OCI-LY1 (cell line): ENCODE results near the gene CEP20.

Experiments
- H2AFZ ChIP-seq: fragments of 200-600 bp; sonication (generic), shearing (Covaris generic); 2 replicates; pipeline ENCODE4 v1.6.0; 2014; ENCODE audit warnings: antibody characterized with exemption, mild to moderate bottlenecking, low read length
- H3F3A ChIP-seq: fragments of 200-600 bp; sonication (generic), shearing (Covaris generic); 2 replicates; pipeline ENCODE4 v1.6.0; 2014; ENCODE audit warnings: mild to moderate bottlenecking, antibody characterized with exemption, low read length, moderate library complexity; ENCODE audit not compliant: insufficient read depth
- H3K27ac ChIP-seq: fragments of 200-600 bp; sonication (generic); 2 replicates; pipeline ENCODE4 v1.5.1; 2014; ENCODE audit warnings: low read length, mixed run types, mild to moderate bottlenecking, low read depth; ENCODE audit not compliant: poor library complexity, severe bottlenecking
- H3K27me3 ChIP-seq: fragments of 200-600 bp; sonication (generic); 2 replicates; pipeline ENCODE4 v1.6.0; 2014; ENCODE audit warnings: antibody characterized with exemption, mild to moderate bottlenecking, low read length, moderate library complexity; ENCODE audit not compliant: insufficient read depth
- H3K36me3 ChIP-seq: fragments of 200-600 bp; sonication (generic); 2 replicates; pipeline ENCODE4 v1.6.1; 2014; ENCODE audit warnings: mild to moderate bottlenecking, antibody characterized with exemption, low read length, moderate library complexity, mixed read lengths; ENCODE audit not compliant: insufficient read depth
- H3K4me1 ChIP-seq: fragments of 200-600 bp; sonication (generic); 2 replicates; pipeline ENCODE4 v1.5.1; 2014; ENCODE audit warnings: mild to moderate bottlenecking, low read length, moderate library complexity; ENCODE audit not compliant: insufficient read depth, severe bottlenecking
- H3K4me2 ChIP-seq: fragments of 200-600 bp; sonication (generic), shearing (Covaris generic); 2 replicates; pipeline ENCODE4 v1.6.1; 2014; ENCODE audit warnings: low read length
- H3K4me3 ChIP-seq: fragments of 200-600 bp; sonication (generic); 2 replicates; pipeline ENCODE4 v1.5.1; 2014; ENCODE audit warnings: low read length, low read depth, mild to moderate bottlenecking, mixed read lengths; ENCODE audit not compliant: poor library complexity, severe bottlenecking
- H3K79me2 ChIP-seq: fragments of 200-600 bp; shearing (Covaris generic); 2 replicates; pipeline ENCODE4 v1.6.1; 2016; ENCODE audit warnings: mixed run types, low read length, mixed read lengths; ENCODE audit not compliant: insufficient read depth
- H3K9ac ChIP-seq: fragments of 200-600 bp; sonication (generic), shearing (Covaris generic); 2 replicates; pipeline ENCODE4 v1.6.1; 2014; ENCODE audit warnings: mild to moderate bottlenecking, low read length, mixed read lengths
- H3K9me2 ChIP-seq: fragments of 200-600 bp; sonication (generic), shearing (Covaris generic); 2 replicates; pipeline ENCODE4 v1.6.1; 2014; ENCODE audit warnings: low read depth, mild to moderate bottlenecking, low read length, mixed read lengths
- H3K9me3 ChIP-seq: fragments of 200-600 bp; shearing (Covaris generic); 2 replicates; pipeline ENCODE4 v1.6.1; 2014; ENCODE audit warnings: low read length, mixed read lengths
- H4K20me1 ChIP-seq: fragments of 200-600 bp; sonication (generic), shearing (Covaris generic); 2 replicates; pipeline ENCODE4 v1.6.0; 2016; ENCODE audit warnings: mild to moderate bottlenecking, low read length; ENCODE audit not compliant: insufficient read depth
- EZH2 ChIP-seq: fragments of 200-600 bp; sonication (generic), shearing (Covaris generic); IDR thresholded peaks from 2 replicates; pipeline ENCODE4 v1.8.0; 2017; ENCODE audit warnings: borderline replicate concordance, mixed run types, mild to moderate bottlenecking, antibody characterized with exemption, low read length, moderate library complexity, mixed read lengths
- TF ChIP-seq, protein P1 (sequence below): fragments of 200-600 bp; sonication (generic), shearing (Covaris generic); IDR thresholded peaks from 2 replicates; pipeline ENCODE4 v1.5.1; 2017; ENCODE audit warnings: mild to moderate bottlenecking, antibody characterized with exemption, low read length, moderate library complexity, mixed read lengths

Gene CEP20

DNA sequence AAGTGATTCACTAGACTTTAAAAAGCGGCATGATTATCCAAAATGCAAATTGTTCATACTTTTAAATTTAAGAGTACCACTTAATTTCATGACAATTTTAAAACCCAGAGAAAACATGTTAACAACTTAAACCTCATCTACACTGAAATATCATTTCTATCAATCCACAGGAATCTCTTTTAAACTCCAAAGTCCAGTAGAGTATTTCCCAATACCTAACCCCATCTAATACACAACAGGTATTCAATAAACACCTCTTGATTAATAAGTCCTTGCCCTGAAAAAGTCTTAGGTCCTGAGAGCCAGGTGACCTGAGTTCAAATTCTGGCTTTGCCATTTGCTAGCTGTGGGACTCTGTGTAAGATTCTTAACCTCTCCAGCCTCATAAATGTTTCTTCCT lies 14.7 kb downstream of the CEP20 start:
- Histone ChIP-seq H3K9me3 (no peaks in the 10 kb centered on the region), H2AFZ (no peak overlapping the region), H3K27me3 (no peaks in the 10 kb centered on the region), H3K4me3 (no peak overlapping the region), H3K4me2 (no peak overlapping the region), H3K9me2 (no peaks in the 10 kb centered on the region), H3K36me3 (peaks cover 59% of the 10 kb centered on the region), H3K79me2 (0 out of 2 replicates have a peak, but pooled peaks cover under 1% of the 10 kb centered on the region), H3K9ac (no peak overlapping the region), H3K4me1 (no peaks in the 10 kb centered on the region), H3K27ac (no peak overlapping the region), H3F3A (no peaks in the 10 kb centered on the region), H4K20me1 (no peaks in the 10 kb centered on the region)
- TF ChIP-seq, protein P1, sequence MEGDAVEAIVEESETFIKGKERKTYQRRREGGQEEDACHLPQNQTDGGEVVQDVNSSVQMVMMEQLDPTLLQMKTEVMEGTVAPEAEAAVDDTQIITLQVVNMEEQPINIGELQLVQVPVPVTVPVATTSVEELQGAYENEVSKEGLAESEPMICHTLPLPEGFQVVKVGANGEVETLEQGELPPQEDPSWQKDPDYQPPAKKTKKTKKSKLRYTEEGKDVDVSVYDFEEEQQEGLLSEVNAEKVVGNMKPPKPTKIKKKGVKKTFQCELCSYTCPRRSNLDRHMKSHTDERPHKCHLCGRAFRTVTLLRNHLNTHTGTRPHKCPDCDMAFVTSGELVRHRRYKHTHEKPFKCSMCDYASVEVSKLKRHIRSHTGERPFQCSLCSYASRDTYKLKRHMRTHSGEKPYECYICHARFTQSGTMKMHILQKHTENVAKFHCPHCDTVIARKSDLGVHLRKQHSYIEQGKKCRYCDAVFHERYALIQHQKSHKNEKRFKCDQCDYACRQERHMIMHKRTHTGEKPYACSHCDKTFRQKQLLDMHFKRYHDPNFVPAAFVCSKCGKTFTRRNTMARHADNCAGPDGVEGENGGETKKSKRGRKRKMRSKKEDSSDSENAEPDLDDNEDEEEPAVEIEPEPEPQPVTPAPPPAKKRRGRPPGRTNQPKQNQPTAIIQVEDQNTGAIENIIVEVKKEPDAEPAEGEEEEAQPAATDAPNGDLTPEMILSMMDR = no peak
- TF ChIP-seq EZH2 = no peak

DNA sequence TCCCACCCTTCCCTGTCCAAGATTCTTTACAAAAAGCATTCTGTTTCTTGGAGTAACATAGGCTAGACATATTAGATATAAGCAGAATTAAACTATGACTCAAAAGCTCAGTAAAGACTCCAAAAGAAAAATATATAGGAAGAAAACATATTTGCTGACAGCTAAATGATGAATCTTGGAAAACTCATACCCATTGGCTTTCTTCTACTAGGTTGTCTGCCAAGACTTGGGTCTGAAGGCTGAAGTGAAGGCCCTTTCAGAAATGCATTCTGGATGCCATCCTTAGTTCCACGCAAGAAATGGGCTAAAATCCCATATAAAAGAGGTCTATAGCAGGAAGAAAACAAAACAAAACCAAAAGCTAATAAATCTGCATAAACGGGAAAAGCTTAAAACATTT lies 15.1 kb downstream of the CEP20 start:
- Histone ChIP-seq H3K4me2 (no peak overlapping the region), H3K27me3 (no peaks in the 10 kb centered on the region), H3K79me2 (no peaks in the 10 kb centered on the region), H3F3A (no peaks in the 10 kb centered on the region), H3K9ac (no peak overlapping the region), H3K36me3 (peaks cover 59% of the 10 kb centered on the region), H4K20me1 (no peaks in the 10 kb centered on the region), H3K4me3 (no peak overlapping the region), H3K9me3 (no peaks in the 10 kb centered on the region), H3K9me2 (no peaks in the 10 kb centered on the region), H2AFZ (no peak overlapping the region), H3K27ac (no peak overlapping the region), H3K4me1 (no peaks in the 10 kb centered on the region)
- TF ChIP-seq EZH2 = no peak
- TF ChIP-seq, protein P1 = no peak

DNA sequence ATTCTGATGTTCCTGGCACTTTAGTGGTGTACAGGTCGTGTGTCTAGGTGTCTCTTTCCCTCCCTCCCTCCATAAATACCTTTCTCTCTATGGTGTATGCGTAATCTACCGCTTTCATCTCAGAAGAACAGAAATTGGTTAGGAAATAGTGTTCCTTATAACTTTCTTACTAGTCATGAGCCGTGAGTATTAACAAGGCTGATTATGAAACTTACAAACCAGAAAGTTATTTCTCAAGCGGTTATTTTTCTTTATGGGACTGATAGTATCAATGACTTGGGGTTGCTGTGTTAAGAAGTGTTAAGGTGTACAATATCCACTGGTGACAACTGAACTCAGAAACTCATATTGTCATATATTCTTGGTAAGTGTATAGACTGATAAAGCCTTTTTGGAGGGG lies 18.4 kb downstream of the CEP20 start:
- Histone ChIP-seq H3K27ac (no peak overlapping the region), H3K4me2 (no peak overlapping the region), H3K27me3 (no peaks in the 10 kb centered on the region), H2AFZ (no peak overlapping the region), H3K9me3 (no peaks in the 10 kb centered on the region), H3K4me1 (no peaks in the 10 kb centered on the region), H4K20me1 (no peaks in the 10 kb centered on the region), H3K9ac (no peak overlapping the region), H3K36me3 (peaks cover 69% of the 10 kb centered on the region), H3K9me2 (no peaks in the 10 kb centered on the region), H3K79me2 (no peaks in the 10 kb centered on the region), H3K4me3 (no peak overlapping the region), H3F3A (no peaks in the 10 kb centered on the region)
- no peak for TF ChIP-seq EZH2
- TF ChIP-seq, protein P1 = no peak
